ENCODE measurements around the gene TRERF1. TPM values are rescaled to one million over a fixed set of nuclear protein-coding genes. Genes with fewer than 3 reads are reported as not detected.
A peak's percentile ranks its signal among the peaks of the same experiment; 100 is the strongest.

The TRERF1 gene
- total RNA-seq, 6 donors from 2014 or later = 2.0 to 7.3 (median 5.4) TPM

- ATAC-seq (ENCODE audit: low FRiP score in 2 of 2) (no peak), DNase-seq (no peak)
- no peak overlapping the region for H3K4me3 ChIP-seq
- H3K27me3 ChIP-seq = no peaks in the 10 kb centered on the region
- 88% methylated on average over 6 of the region's 6 CpGs for WGBS, 2 donors
- no peaks in the 10 kb centered on the region for H3K36me3 ChIP-seq
- no peak overlapping the region for H3K27ac ChIP-seq
- H3K9me3 ChIP-seq = no peaks in the 10 kb centered on the region
- TF ChIP-seq POLR2A (IDR thresholded peaks at IDR 0.05) (no peak), POLR2AphosphoS5 (IDR thresholded peaks at IDR 0.05) (no peak)
- H3K4me1 ChIP-seq = no peaks in the 10 kb centered on the region
These were observed 32.0 kb downstream of the TRERF1 start for GRCh38 chr6:42419490-42420280.

- Histone ChIP-seq H3K27me3 (no peaks in the 10 kb centered on the region), H3K4me1 (no peaks in the 10 kb centered on the region), H3K36me3 (no peaks in the 10 kb centered on the region), H3K27ac (no peak overlapping the region), H3K4me3 (no peak overlapping the region), H3K9me3 (no peaks in the 10 kb centered on the region)
- no peak for TF ChIP-seq CTCF (IDR thresholded peaks at IDR 0.05)
- no peak for TF ChIP-seq EP300 (IDR thresholded peaks at IDR 0.05)
- TF ChIP-seq POLR2AphosphoS5 (IDR thresholded peaks at IDR 0.05) = no peak
- TF ChIP-seq POLR2A (IDR thresholded peaks at IDR 0.05) = no peak
- DNase-seq (no peak), ATAC-seq (ENCODE audit: low FRiP score in 2 of 2) (no peak)
- WGBS, 2 donors = 78 to 85% methylated on average over 4 of the region's 4 CpGs
These were observed 33.0 kb downstream of the TRERF1 start for GRCh38 chr6:42418724-42419123.

- no peak for TF ChIP-seq CTCF (IDR thresholded peaks at IDR 0.05)
- TF ChIP-seq POLR2A (IDR thresholded peaks at IDR 0.05) = no peak
- TF ChIP-seq EP300 (IDR thresholded peaks at IDR 0.05) = no peak
- TF ChIP-seq POLR2AphosphoS5 (IDR thresholded peaks at IDR 0.05) = no peak
- no peaks in the 10 kb centered on the region for H3K4me1 ChIP-seq
- DNase-seq (peak in 1 of 2 donors; percentile 27), ATAC-seq (ENCODE audit: low FRiP score in 2 of 2) (peak in 1 of 2 donors; percentile 38)
- no peaks in the 10 kb centered on the region for H3K9me3 ChIP-seq
- WGBS, 2 donors = 48 to 78% methylated on average over 5 of the region's 5 CpGs
- H3K27ac ChIP-seq = no peak overlapping the region
- H3K4me3 ChIP-seq = no peak overlapping the region
- H3K27me3 ChIP-seq = no peaks in the 10 kb centered on the region
- no peaks in the 10 kb centered on the region for H3K36me3 ChIP-seq
These were observed 34.0 kb downstream of the TRERF1 start for GRCh38 chr6:42417641-42418112.

GRCh38 chr6:42411406-42411805 lies 40.3 kb downstream of the TRERF1 start:
- no peak for DNase-seq
- H3K27me3 ChIP-seq = no peaks in the 10 kb centered on the region
- no peak for TF ChIP-seq POLR2AphosphoS5 (IDR thresholded peaks at IDR 0.05)
- TF ChIP-seq EP300 (IDR thresholded peaks at IDR 0.05) = no peak
- no peak for TF ChIP-seq POLR2A (IDR thresholded peaks at IDR 0.05)
- no peak for TF ChIP-seq CTCF (IDR thresholded peaks at IDR 0.05)

GRCh38 chr6:42410861-42411260 lies 40.9 kb downstream of the TRERF1 start:
- H3K4me3 ChIP-seq = no peak overlapping the region
- DNase-seq = no peak
- no peak for ATAC-seq (ENCODE audit: low FRiP score in 2 of 2)
- H3K27me3 ChIP-seq = no peaks in the 10 kb centered on the region
- H3K27ac ChIP-seq = no peak overlapping the region
- TF ChIP-seq EP300 (IDR thresholded peaks at IDR 0.05) = no peak
- H3K9me3 ChIP-seq = no peaks in the 10 kb centered on the region
- H3K36me3 ChIP-seq = no peaks in the 10 kb centered on the region
- WGBS, 2 donors = 78 to 92% methylated on average over 1 of the region's 1 CpG
- peaks cover 0 to 8% (median 5%) of the 10 kb centered on the region in 4 donors for H3K4me1 ChIP-seq

More at GRCh38 chr6:42411406-42411805, 40.3 kb downstream of the TRERF1 start:
- Histone ChIP-seq H3K27ac (no peak overlapping the region), H3K4me1 (peaks cover 0 to 8% (median 5%) of the 10 kb centered on the region in 4 donors), H3K9me3 (no peaks in the 10 kb centered on the region), H3K4me3 (no peak overlapping the region), H3K36me3 (no peaks in the 10 kb centered on the region)
- 71 to 78% methylated on average over 5 to 6 of the region's 6 CpGs for WGBS, 2 donors
- ATAC-seq (ENCODE audit: low FRiP score in 2 of 2) = peak in 1 of 2 donors; percentile 64

Measured in upper lobe of left lung (tissue), 6 donors.